Chondrocyte (in vitro differentiated cells): ENCODE results near the gene GREB1L. TPM values are rescaled to one million over a fixed set of nuclear protein-coding genes. Genes with fewer than 3 reads are reported as not detected.

Experiments used
- DNase-seq: peaks from one replicate; pipeline ENCODE4 v3.0.0; 2021; ENCODE audit warnings: mixed read lengths, low spot score
- H3K27ac Mint-ChIP-seq: one replicate; pipeline ENCODE4 v1.8.0; 2021; ENCODE audit warnings: mild to moderate bottlenecking, moderate library complexity, mixed read lengths; ENCODE audit not compliant: unreplicated experiment
- H3K27me3 Mint-ChIP-seq: 2 replicates; pipeline ENCODE4 v1.8.0; 2021; ENCODE audit warnings: low read depth, mixed read lengths
- H3K36me3 Mint-ChIP-seq: 2 replicates; pipeline ENCODE4 v1.8.0; 2021; ENCODE audit warnings: low read depth, mixed read lengths
- H3K4me1 Mint-ChIP-seq: 2 replicates; pipeline ENCODE4 v1.8.0; 2021; ENCODE audit warnings: low read depth, mild to moderate bottlenecking, mixed read lengths
- H3K4me3 Mint-ChIP-seq: one replicate; pipeline ENCODE4 v1.8.0; 2021; ENCODE audit warnings: mild to moderate bottlenecking, moderate library complexity, mixed read lengths; ENCODE audit not compliant: unreplicated experiment
- H3K9me3 Mint-ChIP-seq: 2 replicates; pipeline ENCODE4 v1.8.0; 2021; ENCODE audit warnings: low read depth, mixed read lengths
- CTCF ChIP-seq: fragments of 200-600 bp; sonication (generic); IDR thresholded peaks from 2 replicates; pipeline ENCODE4 v1.5.0; 2021; ENCODE audit warnings: antibody characterized with exemption, mild to moderate bottlenecking, moderate library complexity
- total RNA-seq: library from RNA; stranded (reverse); gene quantifications from 3 replicates; pipeline ENCODE4 v1.2.1, GENCODE V29; 2021

GREB1L gene
- total RNA-seq, 1 donor from 2014 or later, result 2.4 TPM

GRCh38 chr18:21255211-21255610 is 13.2 kb downstream of the GREB1L start:
- H3K36me3 Mint-ChIP-seq, result no peaks in the 10 kb centered on the region
- TF ChIP-seq CTCF, result no peak
- H3K27ac Mint-ChIP-seq, result no peak overlapping the region
- DNase-seq, result no peak
- H3K4me1 Mint-ChIP-seq, result peaks cover 26% of the 10 kb centered on the region
- peaks cover 2% of the 10 kb centered on the region for H3K27me3 Mint-ChIP-seq
- H3K4me3 Mint-ChIP-seq, result no peak overlapping the region
- no peaks in the 10 kb centered on the region for H3K9me3 Mint-ChIP-seq

GRCh38 chr18:21257386-21257785 is 15.4 kb downstream of the GREB1L start:
- TF ChIP-seq CTCF, result no peak
- no peak for DNase-seq
- H3K27ac Mint-ChIP-seq, result no peak overlapping the region
- H3K4me3 Mint-ChIP-seq, result no peak overlapping the region
- no peaks in the 10 kb centered on the region for H3K36me3 Mint-ChIP-seq
- peaks cover 35% of the 10 kb centered on the region for H3K4me1 Mint-ChIP-seq
- no peaks in the 10 kb centered on the region for H3K9me3 Mint-ChIP-seq
- no peaks in the 10 kb centered on the region for H3K27me3 Mint-ChIP-seq

- Mint-ChIP-seq H3K4me3 (no peak overlapping the region), H3K27ac (no peak overlapping the region), H3K9me3 (no peaks in the 10 kb centered on the region), H3K27me3 (no peaks in the 10 kb centered on the region), H3K4me1 (peaks cover 66% of the 10 kb centered on the region), H3K36me3 (no peaks in the 10 kb centered on the region)
- DNase-seq, result no peak
- no peak for TF ChIP-seq CTCF
Measured at GRCh38 chr18:21260621-21261020, 18.6 kb downstream of the GREB1L start.

GRCh38 chr18:21261352-21261751 is 19.3 kb downstream of the GREB1L start:
- Mint-ChIP-seq H3K27me3 (no peaks in the 10 kb centered on the region), H3K9me3 (no peaks in the 10 kb centered on the region), H3K36me3 (no peaks in the 10 kb centered on the region), H3K4me1 (peaks cover 70% of the 10 kb centered on the region), H3K27ac (no peak overlapping the region), H3K4me3 (no peak overlapping the region)
- no peak for DNase-seq
- no peak for TF ChIP-seq CTCF

GRCh38 chr18:21262244-21262643 is 20.2 kb downstream of the GREB1L start:
- Mint-ChIP-seq H3K4me3 (no peak overlapping the region), H3K27me3 (no peaks in the 10 kb centered on the region), H3K27ac (peak overlapping the region; percentile 83), H3K9me3 (no peaks in the 10 kb centered on the region), H3K36me3 (no peaks in the 10 kb centered on the region), H3K4me1 (peaks cover 71% of the 10 kb centered on the region)
- no peak for TF ChIP-seq CTCF
- DNase-seq, result no peak
